Raji (cell line): Measurements from ENCODE around the gene MYO1B.

ENCODE experiments used
- POLR2A ChIP-seq: IDR thresholded peaks from 2 replicates; pipeline ENCODE4 v1.6.1; 2011; ENCODE audit warnings: low read depth, low read length, control low read depth; ENCODE audit not compliant: insufficient read depth

Gene MYO1B

DNA sequence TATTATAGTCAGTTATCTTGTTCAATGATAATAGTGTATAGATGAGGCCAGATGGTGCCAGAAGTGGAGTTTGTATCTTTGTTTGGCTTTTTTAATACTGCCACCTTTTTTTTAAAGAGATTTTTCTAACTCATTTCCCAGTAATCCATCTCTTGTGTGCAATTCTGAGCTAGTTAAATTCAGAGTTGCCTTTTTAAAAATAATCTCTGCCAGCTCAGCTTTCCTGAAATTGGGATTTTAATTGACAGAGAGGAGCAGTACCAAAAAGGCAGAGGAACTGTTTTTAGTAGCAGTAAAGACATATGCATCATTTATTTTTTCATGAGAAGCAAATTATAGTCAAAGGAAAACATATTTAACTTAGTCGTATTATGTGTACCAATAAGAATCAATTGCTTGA is 185.3 kb downstream of the MYO1B start:
- TF ChIP-seq POLR2A, result no peak

DNA sequence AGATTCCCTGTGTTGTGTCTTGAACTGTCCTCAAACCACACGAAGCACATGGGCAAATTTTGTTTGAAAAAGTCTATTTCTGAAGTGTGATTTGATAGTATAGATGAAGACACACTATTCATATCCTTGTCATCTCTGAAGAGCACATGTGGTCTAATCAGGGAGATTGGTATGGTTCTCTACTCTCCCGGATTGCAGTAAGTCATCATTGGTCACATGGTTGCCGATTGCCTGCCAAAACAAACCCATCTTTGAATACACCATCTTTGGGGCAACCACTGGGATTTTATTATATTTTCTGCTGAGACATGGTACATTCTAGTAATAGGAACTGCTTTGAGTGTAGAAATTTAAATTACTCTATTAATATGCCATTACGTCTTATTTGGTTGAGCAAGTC is 186.9 kb downstream of the MYO1B start:
- TF ChIP-seq POLR2A, result no peak

DNA sequence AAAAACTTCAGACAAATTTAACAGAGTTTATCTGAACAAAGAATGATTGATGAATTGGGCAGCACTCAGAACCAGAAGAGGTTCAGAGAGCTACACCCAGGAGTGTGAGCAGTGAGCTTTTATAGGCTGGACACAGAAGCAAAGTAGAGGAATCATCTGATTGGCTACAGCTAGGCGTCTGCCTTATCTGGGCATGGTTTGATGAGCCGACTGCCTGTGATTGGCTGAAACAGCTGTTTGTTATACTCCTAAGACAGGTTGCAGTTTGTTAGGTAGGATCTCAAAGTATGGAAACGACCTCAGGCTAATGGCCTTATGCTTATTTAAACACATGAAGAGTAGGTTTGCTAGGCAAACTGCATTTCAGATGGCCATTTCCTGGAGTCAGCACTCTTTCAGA is 188.9 kb downstream of the MYO1B start:
- TF ChIP-seq POLR2A, result no peak

DNA sequence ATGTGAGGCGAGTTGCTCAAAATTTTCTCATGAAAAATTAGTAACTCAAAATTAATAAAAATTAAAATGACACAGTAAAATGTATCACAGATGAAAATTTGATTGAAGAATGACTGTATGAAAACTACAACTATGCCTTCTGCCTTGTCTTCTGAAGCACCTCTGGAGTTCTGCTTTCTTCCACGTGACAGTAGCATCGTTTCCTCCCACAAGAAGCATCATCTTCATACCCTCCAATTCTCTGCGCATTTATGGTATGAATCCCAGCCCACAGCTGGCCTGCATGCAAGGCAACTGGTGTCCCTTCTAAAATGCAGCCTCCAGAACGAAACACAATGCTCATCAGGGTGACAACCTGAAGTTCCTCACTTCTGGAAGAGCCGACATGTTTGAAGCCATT is 189.9 kb downstream of the MYO1B start:
- TF ChIP-seq POLR2A, result no peak

DNA sequence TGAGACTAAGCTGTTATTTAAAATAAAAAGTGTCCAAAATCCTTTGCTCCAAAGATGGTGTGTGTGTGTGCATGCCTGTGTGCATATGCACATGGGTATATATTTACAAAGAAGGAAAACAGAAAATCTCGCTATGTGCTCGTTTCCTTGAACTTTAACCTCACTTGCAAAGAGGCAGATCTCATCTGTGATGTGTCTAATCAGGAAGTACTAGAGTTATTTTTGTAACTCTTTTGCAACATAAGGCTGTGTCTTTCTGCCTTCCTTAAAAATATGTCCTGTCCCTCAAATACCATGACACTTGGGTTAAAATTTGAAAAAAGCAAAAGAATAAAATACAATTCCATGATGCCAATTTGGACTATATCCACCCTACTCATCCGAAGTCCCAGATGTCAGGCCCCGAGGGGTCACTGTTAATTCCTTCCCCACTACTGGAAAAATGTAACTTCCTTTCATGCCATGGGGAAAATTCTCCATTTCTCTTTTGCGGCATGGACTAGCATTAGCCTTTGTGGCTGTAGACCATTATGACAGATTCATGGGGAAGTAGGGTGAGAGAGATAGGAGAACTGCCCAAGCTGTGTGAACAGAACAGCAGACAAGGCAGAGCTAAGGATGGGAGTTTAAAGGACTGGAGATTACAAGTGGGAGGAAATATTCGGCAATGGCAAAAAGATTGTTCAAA is 191.3 kb downstream of the MYO1B start:
- no peak for TF ChIP-seq POLR2A

DNA sequence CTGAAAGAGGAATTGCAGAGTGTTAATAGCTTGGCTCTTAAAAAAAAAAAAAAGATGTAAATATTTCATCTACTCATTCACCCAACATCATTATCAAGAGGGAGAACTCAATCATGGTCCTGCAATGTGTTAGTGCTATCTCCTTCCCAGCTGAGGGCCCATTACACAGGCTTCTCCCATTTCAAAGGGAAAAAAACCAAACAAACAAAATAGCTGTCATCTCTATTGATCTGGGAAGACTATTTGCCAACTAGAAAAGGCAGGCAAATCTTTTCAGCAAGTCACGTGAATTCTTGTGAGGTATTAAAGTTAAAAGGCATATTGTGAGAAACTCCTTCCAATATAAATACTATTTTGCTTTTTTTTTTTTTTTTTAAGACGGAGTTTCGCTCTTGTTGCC is 194.3 kb downstream of the MYO1B start:
- no peak for TF ChIP-seq POLR2A

DNA sequence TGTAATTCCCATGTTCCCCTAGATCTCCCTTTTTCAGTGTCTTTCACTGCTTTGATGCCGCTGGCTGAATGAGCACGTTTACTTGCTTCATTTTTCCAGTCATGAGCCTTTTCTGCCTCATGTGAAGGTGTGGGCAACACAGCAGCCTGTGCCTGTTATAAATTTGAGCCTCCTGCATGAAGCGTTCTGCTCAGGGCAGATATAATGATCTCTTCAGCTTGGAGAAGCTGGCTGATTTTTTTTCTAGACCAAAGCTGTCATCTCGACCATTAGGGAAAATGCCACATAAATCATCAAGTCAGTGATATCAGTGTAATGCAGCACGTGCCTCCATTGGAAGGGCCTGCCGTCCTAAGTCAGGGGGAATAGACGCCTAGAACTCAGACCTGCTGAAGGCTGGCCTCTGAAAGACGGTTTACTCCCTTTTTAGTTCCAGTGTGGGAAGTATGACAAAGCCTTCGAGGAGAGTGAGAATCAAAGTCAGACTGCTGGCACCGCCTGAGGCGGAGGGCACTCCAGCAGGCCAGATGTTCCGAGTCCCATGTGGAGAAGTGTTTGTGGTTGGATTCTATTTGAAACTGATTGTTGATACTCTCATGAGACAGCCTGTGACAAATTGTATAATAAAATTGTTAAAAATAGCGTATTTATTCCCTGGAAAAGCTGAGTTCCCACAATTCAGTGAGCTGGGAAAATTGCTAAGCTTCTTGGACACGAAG is 196.5 kb downstream of the MYO1B start:
- no peak for TF ChIP-seq POLR2A

DNA sequence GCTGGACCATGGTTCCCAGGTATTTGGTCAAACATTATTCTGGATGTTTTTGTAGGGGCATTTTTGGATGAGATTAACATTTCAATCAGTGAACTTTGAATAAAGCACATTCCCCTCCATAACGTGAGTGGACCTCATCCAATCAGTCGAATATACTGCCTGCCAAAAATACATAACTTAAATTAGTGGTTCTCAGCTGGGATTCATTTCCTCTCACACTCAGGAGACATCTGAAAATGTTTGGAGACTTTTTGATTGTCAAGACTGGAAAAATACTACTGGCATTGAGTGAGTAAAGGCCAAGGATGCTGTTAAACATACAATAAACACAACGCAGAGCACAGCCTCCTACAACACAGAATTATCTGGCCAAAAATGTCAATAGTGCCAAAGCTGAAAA is 198.2 kb downstream of the MYO1B start:
- TF ChIP-seq POLR2A, result no peak

DNA sequence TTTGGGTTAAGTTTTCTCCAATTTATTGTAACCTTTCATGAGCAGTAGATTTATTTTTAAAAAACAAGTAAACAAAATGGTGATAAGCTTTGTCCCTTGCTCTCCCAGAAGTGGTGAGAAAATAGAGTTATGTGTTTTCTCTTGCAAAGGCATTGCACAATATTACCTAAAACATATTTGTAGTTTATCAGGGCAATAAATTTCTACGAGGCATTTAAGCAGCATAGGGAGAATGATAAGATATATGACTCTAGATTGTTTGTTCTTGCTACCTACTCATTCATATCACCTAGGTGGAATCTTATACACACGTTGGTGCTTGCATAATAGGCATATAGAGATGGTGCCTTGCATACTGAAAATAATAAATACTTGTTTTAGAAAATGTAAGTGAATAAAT is 201.7 kb downstream of the MYO1B start:
- TF ChIP-seq POLR2A, result no peak

DNA sequence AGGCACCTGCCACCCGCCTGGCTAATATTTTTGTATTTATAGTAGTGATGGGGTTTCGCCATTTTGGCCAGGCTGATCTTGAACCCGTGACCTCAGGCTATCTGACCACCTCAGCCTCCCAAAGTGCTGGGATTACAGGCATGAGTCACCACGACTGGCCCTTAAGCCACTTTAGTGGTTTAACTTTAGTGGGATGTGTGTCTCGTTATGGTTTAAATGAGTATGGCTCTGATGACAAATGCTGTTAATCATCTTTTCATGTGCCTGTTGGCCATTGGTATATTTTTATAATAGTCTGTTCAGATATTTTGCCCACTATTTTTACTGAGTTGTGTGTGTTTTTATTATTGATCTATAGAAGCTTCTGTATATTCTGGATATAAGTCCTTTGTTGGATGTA is 205.9 kb downstream of the MYO1B start:
- TF ChIP-seq POLR2A, result no peak

DNA sequence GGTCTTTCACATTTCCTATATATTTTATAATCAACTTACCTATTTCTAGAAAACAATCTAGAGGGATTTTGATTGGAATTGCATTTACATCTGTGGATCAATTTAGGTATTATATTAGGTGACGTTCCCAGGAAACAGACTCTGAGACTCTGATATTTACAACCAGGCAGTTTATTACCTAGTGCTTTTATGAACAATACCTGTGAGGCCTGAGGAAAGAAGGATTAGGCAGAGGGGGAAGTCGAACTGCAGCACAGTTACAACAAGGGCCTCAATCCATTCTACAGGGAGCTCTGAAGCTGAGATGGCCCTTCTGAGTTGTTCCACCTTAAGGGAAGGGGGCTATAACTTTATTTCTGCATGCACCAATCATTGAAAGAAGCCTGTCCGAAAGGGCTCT is 206.9 kb downstream of the MYO1B start:
- TF ChIP-seq POLR2A, result no peak

DNA sequence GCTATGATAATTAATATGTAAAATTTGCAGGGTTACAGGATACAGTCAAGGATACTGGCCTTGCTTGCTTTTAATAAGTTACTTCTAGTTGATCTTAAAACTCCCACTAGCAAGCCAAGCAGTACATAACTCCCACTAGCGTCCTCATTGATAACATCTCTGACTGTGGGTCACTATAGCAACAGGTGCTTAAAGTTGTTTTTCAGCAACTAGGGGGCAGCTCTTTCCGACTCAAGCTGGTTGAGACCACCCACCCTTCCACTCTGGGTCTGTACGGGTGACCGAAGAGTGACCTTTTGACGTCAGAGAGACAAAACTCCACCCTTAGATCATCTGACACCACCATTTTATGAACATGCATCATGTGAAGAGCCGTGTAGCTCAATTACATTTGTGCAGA is 208.6 kb downstream of the MYO1B start:
- no peak for TF ChIP-seq POLR2A

DNA sequence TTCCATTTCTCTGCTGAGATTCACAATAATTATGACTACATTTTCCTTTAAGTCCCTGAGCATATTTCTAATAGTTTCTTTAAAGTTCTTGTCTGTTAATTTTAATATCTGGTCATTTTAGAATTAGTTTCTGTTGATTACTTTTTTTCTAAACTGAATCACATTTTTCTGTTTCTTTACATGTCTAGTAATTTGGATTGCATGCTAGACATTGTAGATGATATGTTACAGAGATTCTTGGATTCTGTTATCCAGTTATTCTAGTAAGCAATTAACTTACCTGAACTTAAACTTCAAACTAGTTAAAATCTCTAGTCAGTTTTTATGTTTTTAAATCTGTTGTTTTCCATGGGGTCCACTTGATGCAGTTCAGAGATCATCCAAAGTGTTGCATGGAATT is 214.0 kb downstream of the MYO1B start:
- no peak for TF ChIP-seq POLR2A

DNA sequence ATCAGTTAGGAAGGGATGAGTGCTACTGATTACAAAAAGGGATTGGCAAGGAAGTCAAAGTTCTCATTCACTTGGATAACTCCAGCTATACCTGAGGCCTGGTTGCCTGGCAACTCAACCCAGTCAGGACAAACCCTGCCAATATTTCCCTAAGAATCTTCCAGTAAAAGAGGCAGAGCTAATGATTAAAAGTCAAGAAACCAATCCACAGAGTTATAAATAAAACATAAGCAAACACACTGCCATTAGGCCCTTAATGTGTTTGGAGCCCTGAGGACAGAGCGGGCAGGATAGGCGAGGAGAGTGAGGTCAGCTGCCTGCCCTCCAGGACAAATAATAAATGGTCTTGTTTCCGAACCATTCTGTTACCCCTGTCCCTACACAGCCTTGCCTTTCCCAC is 217.2 kb downstream of the MYO1B start:
- TF ChIP-seq POLR2A, result no peak

DNA sequence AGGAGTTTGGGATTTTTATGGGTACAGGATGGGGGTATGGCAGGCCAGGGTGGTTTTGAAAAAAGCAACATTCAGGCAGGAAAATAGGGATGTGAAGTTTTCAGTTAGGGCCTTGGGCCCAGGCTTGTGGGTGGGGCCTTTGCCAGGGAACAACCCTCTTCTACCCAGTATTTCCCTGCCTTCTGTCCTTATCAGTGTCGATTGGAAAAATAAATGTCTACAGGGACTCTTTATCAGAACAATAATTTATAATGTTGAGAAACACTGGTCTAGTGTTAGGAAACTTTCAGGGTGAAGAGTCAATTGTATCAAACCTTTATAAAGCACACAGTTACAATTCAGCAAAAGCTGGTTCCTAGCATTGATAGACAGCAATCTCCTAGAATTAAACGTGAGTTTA is 218.6 kb downstream of the MYO1B start:
- TF ChIP-seq POLR2A, result no peak

DNA sequence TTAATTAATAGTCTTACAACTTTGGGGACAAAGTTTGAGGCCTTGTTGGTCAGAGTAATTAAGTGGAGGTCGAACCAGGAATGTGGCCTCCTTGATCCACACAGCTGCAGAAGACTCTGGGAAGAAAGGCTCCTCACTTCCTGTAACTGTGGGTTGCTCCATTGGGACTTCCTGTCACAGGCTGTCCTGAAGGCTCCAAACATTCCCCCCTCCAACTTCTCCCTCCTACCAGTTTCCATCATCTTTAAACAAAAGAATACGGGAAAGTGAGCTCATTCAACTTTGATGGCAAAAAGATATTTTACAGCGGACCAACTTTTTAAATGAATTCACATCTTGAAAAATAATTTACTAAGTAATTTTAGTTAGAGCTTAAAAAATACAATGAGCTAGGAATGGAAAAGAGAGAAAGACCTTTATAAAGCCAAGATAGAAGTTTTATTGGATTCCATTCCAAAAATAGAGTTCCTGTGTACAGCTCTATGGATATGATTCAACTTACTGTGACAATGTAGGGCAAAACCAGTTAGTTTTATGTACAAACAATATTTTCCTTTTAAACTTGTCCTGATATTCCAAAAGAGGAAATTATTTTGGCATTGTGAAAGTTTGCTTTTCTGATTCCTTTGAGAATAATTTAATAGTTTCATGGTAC is 220.7 kb downstream of the MYO1B start:
- TF ChIP-seq POLR2A, result no peak

DNA sequence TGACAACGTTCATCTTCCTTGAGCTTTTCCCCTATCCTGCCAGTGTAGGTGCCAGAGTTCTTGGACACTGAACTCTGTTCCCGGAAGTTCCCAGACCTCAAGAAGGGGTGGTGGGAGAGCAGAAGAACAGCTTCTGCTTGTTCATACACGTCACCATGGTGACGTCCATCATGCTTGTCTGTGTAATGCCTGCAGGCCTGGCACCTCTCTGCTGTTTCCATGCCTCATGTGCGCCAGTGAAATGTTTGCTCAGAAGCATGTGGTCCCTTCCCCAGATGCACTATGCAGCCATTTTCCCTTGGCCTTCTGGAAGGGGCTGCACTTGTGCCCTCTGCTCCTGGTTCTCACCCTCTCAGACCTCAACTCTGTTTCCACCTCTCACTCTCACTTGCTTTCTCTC is 221.9 kb downstream of the MYO1B start:
- no peak for TF ChIP-seq POLR2A

DNA sequence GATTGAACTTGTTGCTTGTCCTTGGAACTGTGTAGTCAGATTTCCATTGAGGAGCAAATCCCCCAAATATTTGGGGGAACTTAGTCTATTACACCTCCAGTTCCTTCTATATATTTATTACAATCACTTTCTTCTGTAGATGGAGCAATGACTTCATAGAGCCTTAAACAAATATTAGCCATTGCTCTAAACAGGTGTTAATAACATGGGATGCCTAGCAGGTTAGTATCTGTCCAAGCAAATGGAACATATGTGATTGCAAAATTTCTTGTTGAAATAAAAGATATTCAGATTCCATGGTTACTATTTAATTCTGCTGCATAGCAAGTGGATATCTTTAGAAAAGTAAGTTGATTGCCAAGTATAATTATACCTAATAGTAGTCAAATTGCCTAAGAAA is 225.1 kb downstream of the MYO1B start:
- TF ChIP-seq POLR2A, result no peak
